ENCODE data around the gene PFDN4. TPM values are rescaled to one million over a fixed set of nuclear protein-coding genes. Genes with fewer than 3 reads are reported as not detected.

Gene PFDN4
- total and polyA plus RNA-seq, 10 donors, result 14.1 to 74.4 (median 58.0) TPM

GRCh38 chr20:54250691-54251090 is 42.8 kb downstream of the PFDN4 start:
- WGBS, 5 donors, result 85 to 96% (median 91%) methylated on average over 3 to 10 of the region's 10 CpGs
- H3K27me3 ChIP-seq (replicated peaks in 1 of 7), result no peaks in the 10 kb centered on the region
- no peaks in the 10 kb centered on the region for H3K4me1 ChIP-seq
- intact Hi-C loops (cut with DNase I; ENCODE audit: low total_unique reads), result no loop called here
- H3K9me3 ChIP-seq, result no peaks in the 10 kb centered on the region
- no peaks in the 10 kb centered on the region for H3K36me3 ChIP-seq
- no peak overlapping the region for H3K27ac ChIP-seq
- TF ChIP-seq POLR2AphosphoS5 (IDR thresholded peaks at IDR 0.05) (no peak), CTCF (IDR thresholded peaks at IDR 0.05 in 8 of 11, conservative IDR thresholded peaks at IDR 0.05 in 3 of 11) (no peak), POLR2A (IDR thresholded peaks at IDR 0.05) (no peak)
- no peak overlapping the region for H3K4me3 ChIP-seq
- DNase-seq, result no peak

GRCh38 chr20:54251096-54251495 is 43.2 kb downstream of the PFDN4 start:
- Histone ChIP-seq H3K4me3 (no peak overlapping the region), H3K27ac (no peak overlapping the region), H3K27me3 (replicated peaks in 1 of 7) (no peaks in the 10 kb centered on the region), H3K4me1 (no peaks in the 10 kb centered on the region), H3K36me3 (no peaks in the 10 kb centered on the region), H3K9me3 (no peaks in the 10 kb centered on the region)
- no peak for DNase-seq
- TF ChIP-seq CTCF (IDR thresholded peaks at IDR 0.05 in 8 of 11, conservative IDR thresholded peaks at IDR 0.05 in 3 of 11) (no peak), POLR2AphosphoS5 (IDR thresholded peaks at IDR 0.05) (no peak), POLR2A (IDR thresholded peaks at IDR 0.05) (no peak)
- 82 to 87% (median 85%) methylated on average over 3 of the region's 3 CpGs for WGBS, 5 donors
- intact Hi-C loops (cut with DNase I; ENCODE audit: low total_unique reads), result no loop called here

GRCh38 chr20:54254596-54254995 is 46.7 kb downstream of the PFDN4 start:
- 80 to 95% (median 92%) methylated on average over 4 of the region's 4 CpGs for WGBS, 5 donors
- TF ChIP-seq POLR2A (IDR thresholded peaks at IDR 0.05), result no peak
- TF ChIP-seq CTCF (IDR thresholded peaks at IDR 0.05 in 8 of 11, conservative IDR thresholded peaks at IDR 0.05 in 3 of 11), result no peak
- TF ChIP-seq POLR2AphosphoS5 (IDR thresholded peaks at IDR 0.05), result no peak
- Histone ChIP-seq H3K4me3 (no peak overlapping the region), H3K27ac (no peak overlapping the region), H3K27me3 (replicated peaks in 1 of 7) (no peaks in the 10 kb centered on the region), H3K9me3 (no peaks in the 10 kb centered on the region), H3K4me1 (no peaks in the 10 kb centered on the region), H3K36me3 (no peaks in the 10 kb centered on the region)
- intact Hi-C loops (cut with DNase I; ENCODE audit: low total_unique reads), result no loop called here
- DNase-seq, result no peak

GRCh38 chr20:54255157-54255556 is 47.3 kb downstream of the PFDN4 start:
- DNase-seq, result no peak
- Histone ChIP-seq H3K27me3 (replicated peaks in 1 of 7) (no peaks in the 10 kb centered on the region), H3K4me1 (no peaks in the 10 kb centered on the region), H3K36me3 (no peaks in the 10 kb centered on the region), H3K27ac (no peak overlapping the region), H3K4me3 (no peak overlapping the region), H3K9me3 (no peaks in the 10 kb centered on the region)
- TF ChIP-seq POLR2AphosphoS5 (IDR thresholded peaks at IDR 0.05) (no peak), POLR2A (IDR thresholded peaks at IDR 0.05) (no peak)
- 69 to 87% (median 78%) methylated on average over 4 to 5 of the region's 5 CpGs for WGBS, 5 donors
- intact Hi-C loops (cut with DNase I; ENCODE audit: low total_unique reads), result no loop called here

- H3K4me3 ChIP-seq, result no peak overlapping the region
- TF ChIP-seq POLR2A (IDR thresholded peaks at IDR 0.05) (no peak), POLR2AphosphoS5 (IDR thresholded peaks at IDR 0.05) (no peak), CTCF (IDR thresholded peaks at IDR 0.05 in 8 of 11, conservative IDR thresholded peaks at IDR 0.05 in 3 of 11) (no peak)
- 69 to 81% (median 78%) methylated on average over 3 of the region's 3 CpGs for WGBS, 5 donors
- H3K27ac ChIP-seq, result no peak overlapping the region
- H3K36me3 ChIP-seq, result no peaks in the 10 kb centered on the region
- H3K9me3 ChIP-seq, result no peaks in the 10 kb centered on the region
- no peak for DNase-seq
- intact Hi-C loops (cut with DNase I; ENCODE audit: low total_unique reads), result no loop called here
- H3K27me3 ChIP-seq (replicated peaks in 1 of 7), result no peaks in the 10 kb centered on the region
- no peaks in the 10 kb centered on the region for H3K4me1 ChIP-seq
Observed at GRCh38 chr20:54256202-54256601, 48.3 kb downstream of the PFDN4 start.
